Astrocyte (in vitro differentiated cells and primary cell): ENCODE measurements around the gene SMTN.

Experiments used
- EZH2 ChIP-seq: IDR thresholded peaks from 2 replicates; pipeline ENCODE4 v1.6.1; 2012; ENCODE audit warnings: mild to moderate bottlenecking, low read length, inconsistent platforms; ENCODE audit not compliant: insufficient read depth
- TF ChIP-seq, protein P1 (sequence below): IDR thresholded peaks from 2 replicates; pipeline ENCODE4 v1.5.1; 2011; ENCODE audit warnings: low read depth, mild to moderate bottlenecking, inconsistent platforms, low read length, moderate library complexity; ENCODE audit not compliant: insufficient read depth

DNA sequence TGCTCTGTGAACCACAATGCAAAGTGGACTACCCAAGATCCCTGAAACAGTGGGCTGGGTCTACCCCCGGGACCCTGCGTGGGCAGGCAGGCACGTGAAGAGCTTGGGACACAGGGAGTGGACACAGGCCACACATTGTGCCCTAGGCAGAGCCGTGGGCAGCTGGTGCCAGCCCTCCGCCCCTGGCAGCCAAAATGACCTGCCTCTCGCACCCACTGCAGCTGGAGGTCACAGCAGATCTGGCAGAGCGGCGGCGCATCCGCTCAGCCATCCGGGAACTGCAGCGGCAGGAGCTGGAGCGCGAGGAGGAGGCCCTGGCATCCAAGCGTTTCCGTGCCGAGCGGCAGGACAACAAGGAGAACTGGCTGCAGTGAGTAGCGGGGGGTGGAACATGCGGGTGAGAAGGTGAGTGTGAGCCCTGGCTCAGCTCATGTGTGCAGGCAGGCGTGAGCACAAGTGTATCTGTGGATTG is 6.7 kb downstream of the SMTN start:
- TF ChIP-seq, protein P1, sequence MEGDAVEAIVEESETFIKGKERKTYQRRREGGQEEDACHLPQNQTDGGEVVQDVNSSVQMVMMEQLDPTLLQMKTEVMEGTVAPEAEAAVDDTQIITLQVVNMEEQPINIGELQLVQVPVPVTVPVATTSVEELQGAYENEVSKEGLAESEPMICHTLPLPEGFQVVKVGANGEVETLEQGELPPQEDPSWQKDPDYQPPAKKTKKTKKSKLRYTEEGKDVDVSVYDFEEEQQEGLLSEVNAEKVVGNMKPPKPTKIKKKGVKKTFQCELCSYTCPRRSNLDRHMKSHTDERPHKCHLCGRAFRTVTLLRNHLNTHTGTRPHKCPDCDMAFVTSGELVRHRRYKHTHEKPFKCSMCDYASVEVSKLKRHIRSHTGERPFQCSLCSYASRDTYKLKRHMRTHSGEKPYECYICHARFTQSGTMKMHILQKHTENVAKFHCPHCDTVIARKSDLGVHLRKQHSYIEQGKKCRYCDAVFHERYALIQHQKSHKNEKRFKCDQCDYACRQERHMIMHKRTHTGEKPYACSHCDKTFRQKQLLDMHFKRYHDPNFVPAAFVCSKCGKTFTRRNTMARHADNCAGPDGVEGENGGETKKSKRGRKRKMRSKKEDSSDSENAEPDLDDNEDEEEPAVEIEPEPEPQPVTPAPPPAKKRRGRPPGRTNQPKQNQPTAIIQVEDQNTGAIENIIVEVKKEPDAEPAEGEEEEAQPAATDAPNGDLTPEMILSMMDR, result no peak
- TF ChIP-seq EZH2, result no peak
